Smooth muscle cell (in vitro differentiated cells): ENCODE data around the gene C11orf91. TPM values are rescaled to one million over a fixed set of nuclear protein-coding genes. Genes with fewer than 3 reads are reported as not detected.

Experiments
- DNase-seq: peaks from one replicate; lab custom pipeline; 2025; ENCODE audit not compliant: unreplicated experiment; lab: John Stamatoyannopoulos, UW
- H2AFZ ChIP-seq: fragments of 200-600 bp; sonication (generic); 2 replicates; pipeline ENCODE4 v1.6.0; 2016; ENCODE audit warnings: antibody characterized with exemption, low read depth, mild to moderate bottlenecking
- H3F3A ChIP-seq: fragments of 200-600 bp; sonication (generic); 2 replicates; pipeline ENCODE4 v1.6.0; 2017; ENCODE audit warnings: antibody characterized with exemption, low read depth
- H3K27ac ChIP-seq: fragments of 200-600 bp; sonication (generic); 2 replicates; pipeline ENCODE4 v1.5.1; 2016; ENCODE audit warnings: low read depth, mild to moderate bottlenecking
- H3K27me3 ChIP-seq: fragments of 200-600 bp; sonication (generic); 2 replicates; pipeline ENCODE4 v1.6.1; 2016; ENCODE audit warnings: low read depth, mild to moderate bottlenecking
- H3K36me3 ChIP-seq: fragments of 200-600 bp; sonication (generic); 2 replicates; pipeline ENCODE4 v1.5.1; 2016; ENCODE audit warnings: low read depth
- H3K4me1 ChIP-seq: fragments of 200-600 bp; sonication (generic); 2 replicates; pipeline ENCODE4 v1.5.1; 2016; ENCODE audit warnings: low read depth
- H3K4me2 ChIP-seq: fragments of 200-600 bp; sonication (generic); 2 replicates; pipeline ENCODE4 v1.6.0; 2016; ENCODE audit warnings: mild to moderate bottlenecking
- H3K4me3 ChIP-seq: fragments of 200-600 bp; sonication (generic); 2 replicates; pipeline ENCODE4 v1.5.1; 2016; ENCODE audit warnings: mild to moderate bottlenecking
- H3K79me2 ChIP-seq: fragments of 200-600 bp; sonication (generic); 2 replicates; pipeline ENCODE4 v1.6.0; 2016; ENCODE audit warnings: low read depth, mild to moderate bottlenecking
- H3K9ac ChIP-seq: fragments of 200-600 bp; sonication (generic); 2 replicates; pipeline ENCODE4 v1.6.0; 2016; ENCODE audit warnings: low read depth
- H3K9me3 ChIP-seq: fragments of 200-600 bp; sonication (generic); replicated peaks from 2 replicates; pipeline ENCODE4 v1.5.1; 2016; ENCODE audit warnings: low read depth
- H4K20me1 ChIP-seq: fragments of 200-600 bp; sonication (generic); 2 replicates; pipeline ENCODE4 v1.6.0; 2016; ENCODE audit warnings: low read depth
- CTCF ChIP-seq: fragments of 200-600 bp; sonication (generic); IDR thresholded peaks from 2 replicates; pipeline ENCODE4 v1.5.1; 2017; ENCODE audit warnings: borderline replicate concordance, mild to moderate bottlenecking, antibody characterized with exemption; ENCODE audit not compliant: insufficient read depth, poor library complexity, severe bottlenecking
- WGBS: methylation state at CpG from one replicate; pipeline ENCODE4 v1.1.7; 2016; ENCODE audit warnings: low lambda C conversion rate; 5-methylcytosine and 5-hydroxymethylcytosine counted together
- polyA plus RNA-seq: library from polyadenylated mRNA; unstranded; fragments of >200 nt; fragmentation: Nextera tagmentation; extraction: Ambion mirVana; gene quantifications from 2 replicates; pipeline ENCODE4 v1.2.1, GENCODE V29; 2016
- total RNA-seq: library from RNA; depleted of rRNA; stranded (reverse); fragments of >200 nt; gene quantifications from 2 replicates; pipeline ENCODE4 v1.2.3, GENCODE V29; 2014

The C11orf91 gene
- total and polyA plus RNA-seq, 2 experiments from 2014 or later: 0.57 TPM; not detected in 1

GRCh38 chr11:33689085-33689484, 11.5 kb downstream of the C11orf91 start:
- H3K4me1 ChIP-seq: peaks cover 41% of the 10 kb centered on the region

GRCh38 chr11:33687733-33688479, 12.7 kb downstream of the C11orf91 start:
- H3K9me3 ChIP-seq: no peaks in the 10 kb centered on the region
- DNase-seq: no peak
- H3K4me2 ChIP-seq: no peak overlapping the region
- no peaks in the 10 kb centered on the region for H3K36me3 ChIP-seq
- H3K27me3 ChIP-seq: no peaks in the 10 kb centered on the region
- 48% methylated on average over 2 of the region's 2 CpGs for WGBS
- H3K4me3 ChIP-seq: no peak overlapping the region
- no peaks in the 10 kb centered on the region for H3K79me2 ChIP-seq
- no peak overlapping the region for H2AFZ ChIP-seq
- peak overlapping the region; percentile 22 for H3K27ac ChIP-seq
- peak; percentile 76 for TF ChIP-seq CTCF
- H3K9ac ChIP-seq: no peak overlapping the region
- H3K4me1 ChIP-seq: peaks cover 40% of the 10 kb centered on the region
- H4K20me1 ChIP-seq: no peaks in the 10 kb centered on the region
- H3F3A ChIP-seq: peaks cover 13% of the 10 kb centered on the region

More at GRCh38 chr11:33689085-33689484, 11.5 kb downstream of the C11orf91 start:
- Histone ChIP-seq H3F3A (peaks cover 13% of the 10 kb centered on the region), H3K27me3 (no peaks in the 10 kb centered on the region), H3K9me3 (no peaks in the 10 kb centered on the region), H3K4me3 (no peak overlapping the region), H3K79me2 (no peaks in the 10 kb centered on the region), H3K36me3 (no peaks in the 10 kb centered on the region), H3K27ac (peak overlapping the region; percentile 100), H2AFZ (no peak overlapping the region), H3K9ac (peak overlapping the region; percentile 92), H4K20me1 (no peaks in the 10 kb centered on the region), H3K4me2 (no peak overlapping the region)
- no peak for DNase-seq
- 95% methylated on average over 4 of the region's 4 CpGs for WGBS
- TF ChIP-seq CTCF: no peak

GRCh38 chr11:33685082-33685481, 15.5 kb downstream of the C11orf91 start:
- WGBS: 88% methylated on average over 3 of the region's 3 CpGs
- Histone ChIP-seq H3K79me2 (no peaks in the 10 kb centered on the region), H3F3A (peaks cover 4% of the 10 kb centered on the region), H3K27ac (no peak overlapping the region), H3K27me3 (peaks cover 6% of the 10 kb centered on the region), H3K36me3 (no peaks in the 10 kb centered on the region), H3K4me1 (peaks cover 16% of the 10 kb centered on the region), H3K4me3 (no peak overlapping the region), H2AFZ (no peak overlapping the region), H4K20me1 (no peaks in the 10 kb centered on the region), H3K9ac (no peak overlapping the region), H3K4me2 (no peak overlapping the region), H3K9me3 (no peaks in the 10 kb centered on the region)
- no peak for DNase-seq
- TF ChIP-seq CTCF: no peak
